Measurements from ENCODE around the gene FZD10. TPM values are rescaled to one million over a fixed set of nuclear protein-coding genes. Genes with fewer than 3 reads are reported as not detected.

Gene FZD10
- total RNA-seq, 1 experiment from 2014 or later: not detected

- Histone ChIP-seq H3K27me3 (ENCODE audit: insufficient read depth, low read length) (no peaks in the 10 kb centered on the region), H3K36me3 (ENCODE audit: control insufficient read depth in 1 of 2, insufficient read depth in 2 of 2, low read length in 2 of 2) (no peaks in the 10 kb centered on the region), H3K9ac (ENCODE audit: low read length) (no peak overlapping the region), H3K27ac (ENCODE audit: low read depth, low read length) (no peak overlapping the region), H3K79me2 (ENCODE audit: insufficient read depth, low read length) (no peaks in the 10 kb centered on the region), H3K4me1 (ENCODE audit: control insufficient read depth in 1 of 2, insufficient read depth in 2 of 2, low read length in 2 of 2) (no peaks in the 10 kb centered on the region), H3K9me2 (ENCODE audit: insufficient read depth) (no peaks in the 10 kb centered on the region), H2AFZ (ENCODE audit: low read depth, low read length, poor library complexity, severe bottlenecking) (no peak overlapping the region), H3K4me3 (replicated peaks in 1 of 2; ENCODE audit: low read depth in 1 of 2, low read length in 2 of 2) (no peak overlapping the region), H3K4me2 (ENCODE audit: low read length) (no peak overlapping the region), H3K9me3 (ENCODE audit: control insufficient read depth in 1 of 2, insufficient read depth in 1 of 2, low read depth in 1 of 2, low read length in 2 of 2) (peaks cover 0 to 12% of the 10 kb centered on the region in 2 experiments; a peak in 2 of 4 replicates), H4K20me1 (ENCODE audit: insufficient read depth) (no peaks in the 10 kb centered on the region)
- POLR2A ChIA-PET: no interaction called here
- DNase-seq (ENCODE audit: low read depth, low spot score) (no peak), ATAC-seq (no peak)
- no TSS peak for BruUV-seq (replicated peaks)
- CTCF ChIA-PET: no interaction called here
- intact Hi-C loops (cut with micrococcal nuclease): no loop called here
- RAD21 ChIA-PET (ENCODE audit: low non-redundant PET in 1 of 2, low total read pairs in 2 of 2, uncharacterized antibody in 2 of 2, unreplicated experiment in 2 of 2): no interaction called here
- TF ChIP-seq CEBPB (IDR thresholded peaks at IDR 0.05; ENCODE audit: low read depth) (no peak), FOSL1 (IDR thresholded peaks at IDR 0.05; ENCODE audit: low read depth) (no peak), SIN3A (IDR thresholded peaks at IDR 0.05; ENCODE audit: low read depth) (no peak), CTCF (IDR thresholded peaks at IDR 0.05 in 2 of 3, conservative IDR thresholded peaks at IDR 0.05 in 1 of 3; ENCODE audit: borderline replicate concordance in 1 of 3, insufficient read depth in 1 of 3, low read depth in 2 of 3, low read length in 2 of 3) (no peak), YY1 (IDR thresholded peaks at IDR 0.05; ENCODE audit: extremely low read depth, insufficient replicate concordance, low read depth, low read length) (no peak), ZBTB33 (IDR thresholded peaks at IDR 0.05; ENCODE audit: extremely low read depth, insufficient replicate concordance, low read length) (no peak), CBX3 (IDR thresholded peaks at IDR 0.05; ENCODE audit: low read depth) (no peak), REST (IDR thresholded peaks at IDR 0.05; ENCODE audit: low read depth) (no peak), TCF7L2 (IDR thresholded peaks at IDR 0.05; ENCODE audit: borderline replicate concordance, extremely low read depth, insufficient read depth, insufficient read length) (no peak), ELF1 (IDR thresholded peaks at IDR 0.05; ENCODE audit: borderline replicate concordance, low read depth) (no peak), SP1 (IDR thresholded peaks at IDR 0.05; ENCODE audit: low read depth) (no peak), MAX (IDR thresholded peaks at IDR 0.05) (no peak), POLR2AphosphoS5 (IDR thresholded peaks at IDR 0.05; ENCODE audit: low read depth, low read length) (no peak), EZH2phosphoT487 (IDR thresholded peaks at IDR 0.05; ENCODE audit: borderline replicate concordance) (no peak), EGR1 (IDR thresholded peaks at IDR 0.05; ENCODE audit: low read depth) (no peak), ZFX (IDR thresholded peaks at IDR 0.05) (no peak), RAD21 (IDR thresholded peaks at IDR 0.05; ENCODE audit: low read depth) (no peak), ZNF274 (IDR thresholded peaks at IDR 0.05; ENCODE audit: low read depth, low read length) (no peak), POLR2A (IDR thresholded peaks at IDR 0.05; ENCODE audit: borderline replicate concordance, extremely low read depth, insufficient read depth, insufficient read length) (no peak)
Observed at GRCh38 chr12:130131025-130131424, 31.2 kb upstream of the FZD10 start.

Data from HCT116 (cell line).